CD4-positive, alpha-beta T cell treated with Interleukin-4 for 1 hour (primary cell): Measurements from ENCODE around the gene PLEKHN1.
A peak's percentile ranks its signal among the peaks of the same experiment; 100 is the strongest.
"Not testable (repeated sequence)": the region's sequence is repeated elsewhere in the genome, so short reads cannot be mapped to it uniquely, and the experiment has no call there.

Experiments used
- DNase-seq, 2 donors: peaks; one replicate each; pipeline ENCODE4 v3.0.0-alpha.2; 2020 to 2022

PLEKHN1 gene

GRCh38 chr1:975365-975764 lies 9.1 kb downstream of the PLEKHN1 start:
- no peak for DNase-seq

GRCh38 chr1:975896-976683 lies 9.8 kb downstream of the PLEKHN1 start:
- DNase-seq: peak; percentile 73

- not testable (repeated sequence) for DNase-seq
These were observed 10.5 kb downstream of the PLEKHN1 start for GRCh38 chr1:976791-977190.

- no peak for DNase-seq
These were observed 12.0 kb downstream of the PLEKHN1 start for GRCh38 chr1:978069-978834.

- no peak for DNase-seq
These were observed 12.8 kb downstream of the PLEKHN1 start for GRCh38 chr1:978835-979743.

GRCh38 chr1:979744-980072 lies 13.4 kb downstream of the PLEKHN1 start:
- no peak for DNase-seq

- DNase-seq: no peak
These were observed 13.9 kb downstream of the PLEKHN1 start for GRCh38 chr1:980137-980571.

GRCh38 chr1:980602-981395 lies 14.5 kb downstream of the PLEKHN1 start:
- DNase-seq: no peak

GRCh38 chr1:981491-981954 lies 15.2 kb downstream of the PLEKHN1 start:
- DNase-seq: no peak

- DNase-seq: no peak
These were observed 15.8 kb downstream of the PLEKHN1 start, which contains the start of gene PERM1 for GRCh38 chr1:981955-982558. TSS of gene PERM1 (minus strand) at chr1:982093. CDS start at chr1:981029, 1,064 bp downstream.

- DNase-seq: no peak
These were observed 16.6 kb downstream of the PLEKHN1 start for GRCh38 chr1:982765-983436.

GRCh38 chr1:983798-984475 lies 17.7 kb downstream of the PLEKHN1 start:
- peak; percentile 56 to 57 for DNase-seq

- DNase-seq: no peak
These were observed 18.2 kb downstream of the PLEKHN1 start for GRCh38 chr1:984476-984814.

- no peak for DNase-seq
These were observed 18.8 kb downstream of the PLEKHN1 start for GRCh38 chr1:985126-985525.

GRCh38 chr1:988061-988460 lies 21.8 kb downstream of the PLEKHN1 start:
- not testable (repeated sequence) for DNase-seq

- DNase-seq: not testable (repeated sequence)
These were observed 25.0 kb downstream of the PLEKHN1 start for GRCh38 chr1:991275-991674.

- no peak for DNase-seq
These were observed 25.6 kb downstream of the PLEKHN1 start for GRCh38 chr1:991895-992294.

GRCh38 chr1:992362-992761 lies 26.1 kb downstream of the PLEKHN1 start:
- no peak for DNase-seq

GRCh38 chr1:993379-993995 lies 27.2 kb downstream of the PLEKHN1 start:
- no peak for DNase-seq

GRCh38 chr1:994546-994945 lies 28.3 kb downstream of the PLEKHN1 start:
- not testable (repeated sequence) for DNase-seq
